HepG2 (cell line): ENCODE results near the gene NYAP2. TPM values are rescaled to one million over a fixed set of nuclear protein-coding genes. Genes with fewer than 3 reads are reported as not detected.

Experiments
- ATAC-seq: fragments of 200-7000 bp; cut with Tn5 transposase; 3 replicates; pipeline ENCODE4 v1.9.1; 2020; ENCODE audit warnings: mild to moderate bottlenecking, moderate library complexity
- BruUV-seq: library from RNA; stranded (reverse); fragments of 400-500 nt; replicated peaks from 2 replicates; lab custom pipeline; 2021; lab: Mats Ljungman, UMichigan
- CTCF ChIA-PET: fragments of 300-600 bp; formaldehyde crosslinking; extraction: SDS; loops from one replicate; lab custom pipeline; 2021; ENCODE audit warnings: low total read pairs, inconsistent platforms, low intra/inter-chr PET ratio; lab: Yijun Ruan, JAX
- POLR2A ChIA-PET: fragments of 350-600 bp; sonication (Branson Sonifier 250); formaldehyde crosslinking; loops from one replicate; lab custom pipeline; 2020; ENCODE audit warnings: antibody characterized with exemption, inconsistent platforms; lab: Yijun Ruan, JAX
- DNase-seq: peaks from one replicate; pipeline ENCODE4 v3.0.0-alpha.2; 2015; ENCODE audit warnings: low spot score
- FAIRE-seq: peaks from 3 replicates; lab custom pipeline; 2011; peaks lifted over from hg19 to GRCh38; lab: Jason Lieb, UNC
- H2AFZ ChIP-seq: one replicate; pipeline ENCODE4 v1.6.1; 2011; ENCODE audit warnings: low read length, inconsistent platforms
- H3K27ac ChIP-seq: fragments of 300-600 bp; 3 replicates; pipeline ENCODE4 v1.8.0; 2011; ENCODE audit warnings: mixed run types, mild to moderate bottlenecking, mixed read lengths, low read length, inconsistent platforms; ENCODE audit not compliant: insufficient read depth; ENCODE audit errors: extremely low read length
- H3K27me3 ChIP-seq, 2 experiments: fragments of 200-600 bp in 1 of 2; 2 replicates in 1 of 2; 3 replicates in 1 of 2; pipeline versions ENCODE4 v1.6.0 to v1.8.0; 2011; ENCODE audit warnings: low read length in 2 of 2, mild to moderate bottlenecking in 2 of 2, moderate library complexity in 2 of 2, inconsistent platforms in 1 of 2; ENCODE audit not compliant: insufficient read depth in 2 of 2, control insufficient read depth in 1 of 2
- H3K36me3 ChIP-seq, 2 experiments: fragments of 200-600 bp in 1 of 2; replicated peaks in 1 of 2; 2 replicates in 1 of 2; 3 replicates in 1 of 2; pipeline versions ENCODE4 v1.5.1 to v1.8.0; 2011; ENCODE audit warnings: low read length in 2 of 2, inconsistent platforms in 1 of 2; ENCODE audit not compliant: insufficient read depth in 2 of 2, control insufficient read depth in 1 of 2
- H3K4me1 ChIP-seq: 2 replicates; pipeline ENCODE4 v1.5.1; 2012; ENCODE audit warnings: low read length, inconsistent platforms; ENCODE audit not compliant: insufficient read depth
- H3K4me2 ChIP-seq: 2 replicates; pipeline ENCODE4 v1.6.0; 2011; ENCODE audit warnings: low read depth, low read length, inconsistent platforms
- H3K4me3 ChIP-seq, 3 experiments: fragments of 200-600 bp in 1 of 3; sonication (generic), shearing (Covaris generic) in 1 of 3; replicated peaks in 1 of 3; 2 replicates each; pipeline ENCODE4 v1.5.1; 2011 to 2016; ENCODE audit warnings: low read length in 3 of 3, inconsistent platforms in 2 of 3, low read depth in 2 of 3, mild to moderate bottlenecking in 2 of 3, control low read depth in 1 of 3, mixed read lengths in 1 of 3; ENCODE audit not compliant: insufficient read depth in 1 of 3
- H3K79me2 ChIP-seq: one replicate; pipeline ENCODE4 v1.6.1; 2011; ENCODE audit warnings: low read length, inconsistent platforms; ENCODE audit not compliant: insufficient read depth
- H3K9ac ChIP-seq: 2 replicates; pipeline ENCODE4 v1.6.0; 2011; ENCODE audit warnings: mild to moderate bottlenecking, low read depth, low read length, inconsistent platforms; ENCODE audit not compliant: insufficient read depth
- H3K9me3 ChIP-seq: 2 replicates; pipeline ENCODE4 v1.5.1; 2012; ENCODE audit warnings: mild to moderate bottlenecking, low read length
- H4K20me1 ChIP-seq: 2 replicates; pipeline ENCODE4 v1.6.0; 2011; ENCODE audit warnings: inconsistent platforms, mild to moderate bottlenecking, low read length, moderate library complexity; ENCODE audit not compliant: insufficient read depth
- CC2D1A ChIP-seq: sonication (generic); formaldehyde crosslinking; IDR thresholded peaks from 2 replicates; pipeline ENCODE4 v1.8.1; 2023; ENCODE audit warnings: mild to moderate bottlenecking, missing genetic modification reagents
- CSRNP2 ChIP-seq: sonication (generic); formaldehyde crosslinking; conservative IDR thresholded peaks from 2 replicates; pipeline ENCODE4 v1.8.0; 2022; ENCODE audit warnings: low read depth, missing genetic modification reagents
- HCFC1 ChIP-seq: fragments of 150-350 bp; IDR thresholded peaks from 2 replicates; pipeline ENCODE4 v1.6.1; 2014; ENCODE audit warnings: low read depth, low read length
- IRF1 ChIP-seq: sonication (generic); formaldehyde crosslinking; IDR thresholded peaks from 2 replicates; pipeline ENCODE4 v1.4.0; 2020; ENCODE audit warnings: low read depth, mild to moderate bottlenecking, missing genetic modification reagents
- MAF1 ChIP-seq: sonication (generic); formaldehyde crosslinking; IDR thresholded peaks from 2 replicates; pipeline ENCODE4 v1.5.0; 2020; ENCODE audit warnings: missing genetic modification reagents, borderline replicate concordance
- MEIS1 ChIP-seq: sonication (generic); formaldehyde crosslinking; IDR thresholded peaks from 2 replicates; pipeline ENCODE4 v1.9.0; 2021; ENCODE audit warnings: mild to moderate bottlenecking, missing genetic modification reagents, moderate library complexity, borderline replicate concordance
- PAX8 ChIP-seq: sonication (generic); formaldehyde crosslinking; IDR thresholded peaks from 2 replicates; pipeline ENCODE4 v1.8.0; 2022; ENCODE audit warnings: mild to moderate bottlenecking, missing genetic modification reagents, borderline replicate concordance
- PRMT3 ChIP-seq: sonication (generic); formaldehyde crosslinking; IDR thresholded peaks from 2 replicates; pipeline ENCODE4 v1.8.1; 2022; ENCODE audit warnings: low read depth, mild to moderate bottlenecking, moderate library complexity, missing genetic modification reagents, borderline replicate concordance
- RAD51 ChIP-seq: fragments of 450-650 bp; IDR thresholded peaks from 2 replicates; pipeline ENCODE4 v1.6.1; 2016; ENCODE audit warnings: borderline replicate concordance
- TERF1 ChIP-seq: sonication (generic); formaldehyde crosslinking; IDR thresholded peaks from 2 replicates; pipeline ENCODE4 v1.8.0; 2022; ENCODE audit warnings: mild to moderate bottlenecking, missing genetic modification reagents, moderate library complexity
- ZC3H4 ChIP-seq: sonication (generic); formaldehyde crosslinking; IDR thresholded peaks from 2 replicates; pipeline ENCODE4 v1.4.0; 2020; ENCODE audit warnings: missing genetic modification reagents, borderline replicate concordance
- ZNF512 ChIP-seq: sonication (generic); formaldehyde crosslinking; IDR thresholded peaks from 2 replicates; pipeline ENCODE4 v1.4.0; 2020; ENCODE audit warnings: mild to moderate bottlenecking, missing genetic modification reagents
- ZNF841 ChIP-seq: sonication (generic); formaldehyde crosslinking; IDR thresholded peaks from 2 replicates; pipeline ENCODE4 v1.8.1; 2023; ENCODE audit warnings: missing genetic modification reagents, borderline replicate concordance
- ZSCAN12 ChIP-seq: sonication (generic); formaldehyde crosslinking; IDR thresholded peaks from 2 replicates; pipeline ENCODE4 v1.9.0; 2021; ENCODE audit warnings: mild to moderate bottlenecking, missing genetic modification reagents
- WGBS: methylation state at CpG from one replicate; pipeline ENCODE4 v1.1.6; 2017; ENCODE audit warnings: low lambda C conversion rate; 5-methylcytosine and 5-hydroxymethylcytosine counted together
- in situ Hi-C: cut with HindIII; loops from 2 replicates; pipeline ENCODE4 v1.10.0; 2017; ENCODE audit warnings: low pct_unique_long_range_greater_than_20kb; ENCODE audit not compliant: extremely low pct_ligation_motif_present
- intact Hi-C: fragments of 100-400 bp; cut with micrococcal nuclease; formaldehyde crosslinking; loops from one replicate; pipeline ENCODE4 v1.10.0; 2022; ENCODE audit not compliant: unreplicated experiment
- polyA plus RNA-seq, 8 experiments: library from polyadenylated mRNA; depleted of rRNA in 3 of 8; stranded (reverse) in 7 of 8; unstranded in 1 of 8; fragments of >200 nt; fragmentation: Illumina TruSeq in 4 of 8; extraction: Trizol in 4 of 8; gene quantifications; 2 replicates each; pipeline versions ENCODE4 v1.2.1 to v1.2.3, GENCODE V29; 2011 to 2016; ENCODE audit warnings: low read depth in 4 of 8, missing spikeins in 1 of 8, mixed read lengths in 1 of 8; ENCODE audit not compliant: insufficient read depth in 1 of 8
- total RNA-seq, 5 experiments: library from RNA; depleted of rRNA; stranded (reverse); fragments of >200 nt; fragmentation: Illumina TruSeq; extraction: Trizol; gene quantifications; 2 replicates each; pipeline ENCODE4 v1.2.3, GENCODE V29; 2016; ENCODE audit warnings: low read depth in 1 of 5

Gene NYAP2
- total and polyA plus RNA-seq, 2 of the 13 experiments (the other 11 are each of a cell fraction or from before 2014, with no cell fraction given): not detected

GRCh38 chr2:225510796-225511195, 111.3 kb downstream of the NYAP2 start:
- no peak for DNase-seq
- no peak overlapping the region for H2AFZ ChIP-seq
- no peak for ATAC-seq
- no peak overlapping the region for H3K4me2 ChIP-seq
- H3K4me1 ChIP-seq: no peaks in the 10 kb centered on the region
- intact Hi-C loops (no loop called here), in situ Hi-C loops (no loop called here)
- BruUV-seq: no TSS peak
- WGBS: 0% methylated on average over 1 of the region's 1 CpG
- H3K27me3 ChIP-seq: no peaks in the 10 kb centered on the region
- CTCF ChIA-PET: no interaction called here
- H3K9me3 ChIP-seq: no peaks in the 10 kb centered on the region
- no peaks in the 10 kb centered on the region for H3K36me3 ChIP-seq
- TF ChIP-seq ZC3H4: no peak
- no peak for TF ChIP-seq IRF1 (CRISPR knock-in tag)
- TF ChIP-seq MEIS1 (CRISPR knock-in tag): no peak
- no peak for TF ChIP-seq CSRNP2 (CRISPR knock-in tag)
- no peak for TF ChIP-seq CC2D1A (CRISPR knock-in tag)
- TF ChIP-seq HCFC1: no peak
- TF ChIP-seq, all 625 proteins: peak for 0
- no peaks in the 10 kb centered on the region for H3K79me2 ChIP-seq
- no peak overlapping the region for H3K4me3 ChIP-seq
- no peak overlapping the region for H3K9ac ChIP-seq
- FAIRE-seq: no peak
- POLR2A ChIA-PET: no interaction called here
- no peak overlapping the region for H3K27ac ChIP-seq
- H4K20me1 ChIP-seq: no peaks in the 10 kb centered on the region

- no peak overlapping the region for H3K4me3 ChIP-seq
- H3K27ac ChIP-seq: no peak overlapping the region
- no peak for DNase-seq
- H3K9ac ChIP-seq: no peak overlapping the region
- no peaks in the 10 kb centered on the region for H3K79me2 ChIP-seq
- no peak for FAIRE-seq
- CTCF ChIA-PET: no interaction called here
- no peaks in the 10 kb centered on the region for H4K20me1 ChIP-seq
- TF ChIP-seq RAD51 (0 out of 2 replicates have a peak, but pooled peaks have one; percentile 12), ZSCAN12 (CRISPR knock-in tag) (no peak), PAX8 (no peak), MAF1 (no peak), ZNF841 (CRISPR knock-in tag) (no peak), PRMT3 (CRISPR knock-in tag) (no peak), TERF1 (CRISPR knock-in tag) (no peak), ZNF512 (0 out of 2 replicates have a peak, but pooled peaks have one; percentile 53)
- 0% methylated on average over 1 of the region's 1 CpG for WGBS
- BruUV-seq: no TSS peak
- no peaks in the 10 kb centered on the region for H3K36me3 ChIP-seq
- ATAC-seq: no peak
- no peak overlapping the region for H2AFZ ChIP-seq
- no peaks in the 10 kb centered on the region for H3K9me3 ChIP-seq
- H3K27me3 ChIP-seq: no peaks in the 10 kb centered on the region
- H3K4me1 ChIP-seq: no peaks in the 10 kb centered on the region
- intact Hi-C loops (no loop called here), in situ Hi-C loops (no loop called here)
- POLR2A ChIA-PET: no interaction called here
- H3K4me2 ChIP-seq: no peak overlapping the region
Observed at GRCh38 chr2:225512469-225512868, 113.0 kb downstream of the NYAP2 start.
